Mesendoderm (in vitro differentiated cells): ENCODE measurements around the gene PROS1.
"Not testable (repeated sequence)": the region's sequence is repeated elsewhere in the genome, so short reads cannot be mapped to it uniquely, and the experiment has no call there.

Experiments used
- DNase-seq: peaks from one replicate; pipeline ENCODE4 v3.0.0; 2013
- H2AK5ac ChIP-seq: 2 replicates; pipeline ENCODE4 v1.6.1; 2013; ENCODE audit warnings: low read length, inconsistent platforms
- H2BK120ac ChIP-seq: 2 replicates; pipeline ENCODE4 v1.6.1; 2013; ENCODE audit warnings: low read depth, mild to moderate bottlenecking, low read length, moderate library complexity, mixed read lengths
- H2BK15ac ChIP-seq: replicated peaks from 2 replicates; pipeline ENCODE4 v1.6.1; 2013; ENCODE audit warnings: low read depth, mild to moderate bottlenecking, moderate library complexity
- H2BK5ac ChIP-seq: 2 replicates; pipeline ENCODE4 v1.6.1; 2013; ENCODE audit warnings: low read length, inconsistent platforms
- H3K18ac ChIP-seq: 2 replicates; pipeline ENCODE4 v1.6.1; 2013; ENCODE audit warnings: mild to moderate bottlenecking, low read length, mixed read lengths
- H3K23ac ChIP-seq: one replicate; pipeline ENCODE4 v1.6.1; 2013; ENCODE audit warnings: low read length
- H3K27ac ChIP-seq: 2 replicates; pipeline ENCODE4 v1.5.1; 2013; ENCODE audit warnings: low read depth, mild to moderate bottlenecking, inconsistent platforms, low read length, moderate library complexity
- H3K27me3 ChIP-seq: 2 replicates; pipeline ENCODE4 v1.6.1; 2013; ENCODE audit warnings: low read length, control low read depth, mild to moderate bottlenecking, inconsistent platforms; ENCODE audit not compliant: insufficient read depth, poor library complexity
- H3K36me3 ChIP-seq: 2 replicates; pipeline ENCODE4 v1.6.1; 2013; ENCODE audit warnings: low read length, inconsistent platforms; ENCODE audit not compliant: control insufficient read depth, insufficient read depth
- H3K4ac ChIP-seq: one replicate; pipeline ENCODE4 v1.6.1; 2013; ENCODE audit warnings: low read depth, mild to moderate bottlenecking, low read length, moderate library complexity
- H3K4me1 ChIP-seq: 2 replicates; pipeline ENCODE4 v1.6.1; 2013; ENCODE audit warnings: low read depth, low read length, inconsistent platforms; ENCODE audit not compliant: control insufficient read depth
- H3K4me2 ChIP-seq: 2 replicates; pipeline ENCODE4 v1.6.1; 2013; ENCODE audit warnings: low read length
- H3K4me3 ChIP-seq: 2 replicates; pipeline ENCODE4 v1.5.1; 2013; ENCODE audit warnings: mild to moderate bottlenecking, low read length
- H3K56ac ChIP-seq: one replicate; pipeline ENCODE4 v1.6.1; 2013; ENCODE audit warnings: low read length
- H3K79me1 ChIP-seq: 2 replicates; pipeline ENCODE4 v1.6.1; 2013; ENCODE audit warnings: low read length, inconsistent platforms
- H3K79me2 ChIP-seq: 2 replicates; pipeline ENCODE4 v1.6.1; 2013; ENCODE audit warnings: mild to moderate bottlenecking, low read length; ENCODE audit not compliant: control insufficient read depth, insufficient read depth
- H3K9ac ChIP-seq: 2 replicates; pipeline ENCODE4 v1.6.1; 2013; ENCODE audit warnings: low read length, inconsistent platforms
- H4K5ac ChIP-seq: one replicate; pipeline ENCODE4 v1.6.1; 2013; ENCODE audit warnings: low read length
- H4K8ac ChIP-seq: one replicate; pipeline ENCODE4 v1.6.1; 2013; ENCODE audit warnings: low read depth, mild to moderate bottlenecking, control low read depth, low read length, moderate library complexity
- WGBS: extraction: QIAGEN DNeasy Blood & Tissue Kit; methylation state at CpG from one replicate; pipeline ENCODE4 v1.1.7; 2013; ENCODE audit warnings: low lambda C conversion rate, missing lambda C conversion rate; ENCODE audit not compliant: insufficient coverage; ENCODE audit errors: extremely low coverage; 5-methylcytosine and 5-hydroxymethylcytosine counted together

Gene PROS1

GRCh38 chr3:93907132-93907531, 66.6 kb downstream of the PROS1 start:
- Histone ChIP-seq H3K79me2 (no peaks in the 10 kb centered on the region), H4K5ac (no peak overlapping the region), H3K9ac (no peak overlapping the region), H2BK120ac (no peak overlapping the region), H2BK15ac (no peak overlapping the region), H3K36me3 (no peaks in the 10 kb centered on the region), H4K8ac (no peak overlapping the region), H2BK5ac (no peak overlapping the region), H3K56ac (no peak overlapping the region), H3K79me1 (no peaks in the 10 kb centered on the region), H3K4ac (no peak overlapping the region), H3K4me2 (no peak overlapping the region), H3K4me3 (no peak overlapping the region), H3K27me3 (no peaks in the 10 kb centered on the region), H3K23ac (no peak overlapping the region), H3K4me1 (no peaks in the 10 kb centered on the region), H3K27ac (no peak overlapping the region), H2AK5ac (no peak overlapping the region), H3K18ac (no peak overlapping the region)
- peak; percentile 0 for DNase-seq
- no CpG with 5 or more reads among the region's 1 CpG for WGBS

GRCh38 chr3:93906245-93906644, 67.5 kb downstream of the PROS1 start:
- no peak overlapping the region for H3K9ac ChIP-seq
- H2AK5ac ChIP-seq, result no peak overlapping the region
- H3K27ac ChIP-seq, result no peak overlapping the region
- no peak overlapping the region for H3K4me2 ChIP-seq
- no peaks in the 10 kb centered on the region for H3K27me3 ChIP-seq
- H3K18ac ChIP-seq, result no peak overlapping the region
- DNase-seq, result no peak
- H3K56ac ChIP-seq, result no peak overlapping the region
- H2BK15ac ChIP-seq, result no peak overlapping the region
- H2BK120ac ChIP-seq, result no peak overlapping the region
- H3K79me1 ChIP-seq, result no peaks in the 10 kb centered on the region
- no peaks in the 10 kb centered on the region for H3K36me3 ChIP-seq
- no peak overlapping the region for H3K4ac ChIP-seq
- no peak overlapping the region for H4K8ac ChIP-seq
- H3K4me1 ChIP-seq, result no peaks in the 10 kb centered on the region
- no peaks in the 10 kb centered on the region for H3K79me2 ChIP-seq
- H3K23ac ChIP-seq, result no peak overlapping the region
- H2BK5ac ChIP-seq, result no peak overlapping the region
- H3K4me3 ChIP-seq, result no peak overlapping the region
- no peak overlapping the region for H4K5ac ChIP-seq
- WGBS, result no CpG with 5 or more reads among the region's 9 CpGs

GRCh38 chr3:93904568-93904967, 69.1 kb downstream of the PROS1 start:
- H3K9ac ChIP-seq, result no peak overlapping the region
- H3K18ac ChIP-seq, result no peak overlapping the region
- H3K56ac ChIP-seq, result no peak overlapping the region
- H3K79me1 ChIP-seq, result no peaks in the 10 kb centered on the region
- H2BK120ac ChIP-seq, result no peak overlapping the region
- WGBS, result no CpG with 5 or more reads among the region's 1 CpG
- no peak overlapping the region for H4K8ac ChIP-seq
- no peak for DNase-seq
- H3K79me2 ChIP-seq, result no peaks in the 10 kb centered on the region
- no peak overlapping the region for H3K27ac ChIP-seq
- no peak overlapping the region for H3K4me2 ChIP-seq
- H3K4me3 ChIP-seq, result no peak overlapping the region
- no peaks in the 10 kb centered on the region for H3K36me3 ChIP-seq
- no peak overlapping the region for H2BK15ac ChIP-seq
- H2AK5ac ChIP-seq, result no peak overlapping the region
- H4K5ac ChIP-seq, result no peak overlapping the region
- H3K4ac ChIP-seq, result no peak overlapping the region
- no peak overlapping the region for H2BK5ac ChIP-seq
- H3K23ac ChIP-seq, result no peak overlapping the region
- H3K27me3 ChIP-seq, result no peaks in the 10 kb centered on the region
- H3K4me1 ChIP-seq, result no peaks in the 10 kb centered on the region

GRCh38 chr3:93878250-93879017, 95.3 kb downstream of the PROS1 start:
- H3K4ac ChIP-seq, H3K27me3 ChIP-seq, H3K9ac ChIP-seq, H4K8ac ChIP-seq, H3K79me1 ChIP-seq, H2BK15ac ChIP-seq, H3K18ac ChIP-seq, H3K4me1 ChIP-seq, H3K36me3 ChIP-seq, H4K5ac ChIP-seq, H3K23ac ChIP-seq, H3K56ac ChIP-seq, H2BK120ac ChIP-seq, H3K79me2 ChIP-seq, H2BK5ac ChIP-seq, H2AK5ac ChIP-seq, H3K4me2 ChIP-seq, H3K27ac ChIP-seq, DNase-seq, H3K4me3 ChIP-seq: not testable (repeated sequence)
- WGBS, result no CpG with 5 or more reads among the region's 3 CpGs

- H3K79me1 ChIP-seq, H2AK5ac ChIP-seq, H4K8ac ChIP-seq, H3K56ac ChIP-seq, H3K4ac ChIP-seq, H3K27ac ChIP-seq, H3K18ac ChIP-seq, H3K4me1 ChIP-seq, H2BK5ac ChIP-seq, H2BK120ac ChIP-seq, H3K23ac ChIP-seq, DNase-seq, H3K27me3 ChIP-seq, H3K79me2 ChIP-seq, H3K36me3 ChIP-seq, H3K4me2 ChIP-seq, H3K9ac ChIP-seq, H4K5ac ChIP-seq, H2BK15ac ChIP-seq, H3K4me3 ChIP-seq: not testable (repeated sequence)
- no CpG with 5 or more reads among the region's 4 CpGs for WGBS
Measured at GRCh38 chr3:93877427-93877826, 96.3 kb downstream of the PROS1 start.

GRCh38 chr3:93873412-93873811, 100.3 kb downstream of the PROS1 start:
- H3K56ac ChIP-seq, H2BK15ac ChIP-seq, H2AK5ac ChIP-seq, H3K36me3 ChIP-seq, H3K4me1 ChIP-seq, H3K27ac ChIP-seq, H3K27me3 ChIP-seq, H2BK5ac ChIP-seq, H4K8ac ChIP-seq, DNase-seq, H3K79me1 ChIP-seq, H3K18ac ChIP-seq, H3K4me3 ChIP-seq, H3K9ac ChIP-seq, H3K79me2 ChIP-seq, H3K23ac ChIP-seq, H3K4me2 ChIP-seq, H3K4ac ChIP-seq, H4K5ac ChIP-seq, H2BK120ac ChIP-seq: not testable (repeated sequence)
